B cell (primary cell): ENCODE measurements around the gene RSL24D1.

Experiments
- CTCF ChIP-seq: fragments of 200-600 bp; IDR thresholded peaks from one replicate; pipeline ENCODE4 v1.8.0; 2022; ENCODE audit warnings: antibody characterized with exemption, mild to moderate bottlenecking
- EZH2 ChIP-seq: IDR thresholded peaks from 2 replicates; pipeline ENCODE4 v1.6.1; 2012; ENCODE audit warnings: borderline replicate concordance, low read depth, mild to moderate bottlenecking, moderate library complexity, low read length; ENCODE audit not compliant: insufficient read depth, poor library complexity, severe bottlenecking

GRCh38 chr15:55168350-55168974 is 28.3 kb downstream of the RSL24D1 start:
- TF ChIP-seq CTCF, result peak; percentile 82
- TF ChIP-seq EZH2, result no peak
